Stimulated activated CD8-positive, alpha-beta memory T cell treated with anti-CD3 and anti-CD28 coated beads, Interleukin-4, amount 100 ng/mL, for 24 hours (primary cell): ENCODE measurements around the gene KCNQ1OT1.

ENCODE experiments used
- DNase-seq: peaks from one replicate; pipeline ENCODE4 v3.0.0-alpha.2; 2020; ENCODE audit warnings: low read depth

KCNQ1OT1 gene

GRCh38 chr11:2701898-2702434 is 2.2 kb upstream of the KCNQ1OT1 start:
- DNase-seq: no peak

- DNase-seq: no peak
Measured at GRCh38 chr11:2701230-2701629, 1.4 kb upstream of the KCNQ1OT1 start.

GRCh38 chr11:2700415-2701211 is 819 bp upstream of the KCNQ1OT1 start:
- peak; percentile 28 for DNase-seq

GRCh38 chr11:2699185-2699530 is 636 bp downstream of the KCNQ1OT1 start:
- DNase-seq: no peak

GRCh38 chr11:2698386-2699184 is 1.2 kb downstream of the KCNQ1OT1 start:
- DNase-seq: no peak

- no peak for DNase-seq
Measured at GRCh38 chr11:2697866-2698265, 1.9 kb downstream of the KCNQ1OT1 start.

GRCh38 chr11:2696455-2696854 is 3.3 kb downstream of the KCNQ1OT1 start:
- DNase-seq: no peak

- no peak for DNase-seq
Measured at GRCh38 chr11:2694995-2695939, 4.5 kb downstream of the KCNQ1OT1 start.

- DNase-seq: no peak
Measured at GRCh38 chr11:2694495-2694894, 5.3 kb downstream of the KCNQ1OT1 start.

- no peak for DNase-seq
Measured at GRCh38 chr11:2693271-2694261, 6.2 kb downstream of the KCNQ1OT1 start.

- no peak for DNase-seq
Measured at GRCh38 chr11:2691991-2692875, 7.6 kb downstream of the KCNQ1OT1 start.

GRCh38 chr11:2691355-2691761 is 8.4 kb downstream of the KCNQ1OT1 start:
- no peak for DNase-seq

GRCh38 chr11:2690596-2691354 is 9.0 kb downstream of the KCNQ1OT1 start:
- no peak for DNase-seq

- DNase-seq: no peak
Measured at GRCh38 chr11:2689651-2690575, 9.9 kb downstream of the KCNQ1OT1 start.

GRCh38 chr11:2688381-2689231 is 11.2 kb downstream of the KCNQ1OT1 start:
- DNase-seq: no peak

GRCh38 chr11:2687782-2688191 is 12.0 kb downstream of the KCNQ1OT1 start:
- DNase-seq: no peak

GRCh38 chr11:2687223-2687530 is 12.6 kb downstream of the KCNQ1OT1 start:
- DNase-seq: no peak
